NCI-H146 treated with DMSO at 0.1 percent for 48 hours (cell line): ENCODE measurements around the gene PIK3CB.
"Not testable (repeated sequence)": the region's sequence is repeated elsewhere in the genome, so short reads cannot be mapped to it uniquely, and the experiment has no call there.

Source experiments
- DNase-seq: peaks from one replicate; lab custom pipeline; 2025; ENCODE audit not compliant: unreplicated experiment; lab: John Stamatoyannopoulos, UW

PIK3CB gene

GRCh38 chr3:138686771-138687221 is 147.9 kb downstream of the PIK3CB start:
- no peak for DNase-seq

- DNase-seq: no peak
Observed at GRCh38 chr3:138684396-138684795, 150.3 kb downstream of the PIK3CB start.

GRCh38 chr3:138682648-138683047 is 152.1 kb downstream of the PIK3CB start:
- no peak for DNase-seq

- DNase-seq: no peak
Observed at GRCh38 chr3:138681463-138682220, 153.1 kb downstream of the PIK3CB start.

- DNase-seq: not testable (repeated sequence)
Observed at GRCh38 chr3:138680974-138681373, 153.8 kb downstream of the PIK3CB start.

GRCh38 chr3:138678874-138679392 is 155.8 kb downstream of the PIK3CB start:
- no peak for DNase-seq

- DNase-seq: no peak
Observed at GRCh38 chr3:138678086-138678485, 156.6 kb downstream of the PIK3CB start.

GRCh38 chr3:138675393-138675792 is 159.3 kb downstream of the PIK3CB start:
- no peak for DNase-seq

GRCh38 chr3:138673641-138674530 is 160.8 kb downstream of the PIK3CB start:
- no peak for DNase-seq

GRCh38 chr3:138670407-138670806 is 164.3 kb downstream of the PIK3CB start:
- no peak for DNase-seq

GRCh38 chr3:138668107-138668506 is 166.6 kb downstream of the PIK3CB start:
- DNase-seq: no peak

- DNase-seq: no peak
Observed at GRCh38 chr3:138657508-138657907, 177.2 kb downstream of the PIK3CB start.

- DNase-seq: no peak
Observed at GRCh38 chr3:138653567-138653966, 181.2 kb downstream of the PIK3CB start.

GRCh38 chr3:138649134-138649533 is 185.6 kb downstream of the PIK3CB start:
- no peak for DNase-seq

- DNase-seq: no peak
Observed at GRCh38 chr3:138646513-138646912, 188.2 kb downstream of the PIK3CB start.

GRCh38 chr3:138646008-138646407 is 188.7 kb downstream of the PIK3CB start:
- no peak for DNase-seq

GRCh38 chr3:138642927-138643253 is 191.8 kb downstream of the PIK3CB start:
- no peak for DNase-seq

- DNase-seq: no peak
Observed at GRCh38 chr3:138642226-138642926, 192.4 kb downstream of the PIK3CB start.

- no peak for DNase-seq
Observed at GRCh38 chr3:138640537-138640936, 194.2 kb downstream of the PIK3CB start.

- no peak for DNase-seq
Observed at GRCh38 chr3:138638641-138639040, 196.1 kb downstream of the PIK3CB start.

GRCh38 chr3:138629526-138629925 is 205.2 kb downstream of the PIK3CB start:
- DNase-seq: no peak
